GM12875 (cell line): ENCODE measurements around the gene CD180.

Experiments
- H3K4me3 ChIP-seq: one replicate; pipeline ENCODE4 v1.5.1; 2011; ENCODE audit warnings: low read depth, low read length, control low read depth
- CTCF ChIP-seq: IDR thresholded peaks from 2 replicates; pipeline ENCODE4 v1.5.1; 2011; ENCODE audit warnings: low read depth, mild to moderate bottlenecking, control low read depth, inconsistent platforms, low read length, moderate library complexity, borderline replicate concordance; ENCODE audit not compliant: insufficient read depth

The CD180 gene

DNA sequence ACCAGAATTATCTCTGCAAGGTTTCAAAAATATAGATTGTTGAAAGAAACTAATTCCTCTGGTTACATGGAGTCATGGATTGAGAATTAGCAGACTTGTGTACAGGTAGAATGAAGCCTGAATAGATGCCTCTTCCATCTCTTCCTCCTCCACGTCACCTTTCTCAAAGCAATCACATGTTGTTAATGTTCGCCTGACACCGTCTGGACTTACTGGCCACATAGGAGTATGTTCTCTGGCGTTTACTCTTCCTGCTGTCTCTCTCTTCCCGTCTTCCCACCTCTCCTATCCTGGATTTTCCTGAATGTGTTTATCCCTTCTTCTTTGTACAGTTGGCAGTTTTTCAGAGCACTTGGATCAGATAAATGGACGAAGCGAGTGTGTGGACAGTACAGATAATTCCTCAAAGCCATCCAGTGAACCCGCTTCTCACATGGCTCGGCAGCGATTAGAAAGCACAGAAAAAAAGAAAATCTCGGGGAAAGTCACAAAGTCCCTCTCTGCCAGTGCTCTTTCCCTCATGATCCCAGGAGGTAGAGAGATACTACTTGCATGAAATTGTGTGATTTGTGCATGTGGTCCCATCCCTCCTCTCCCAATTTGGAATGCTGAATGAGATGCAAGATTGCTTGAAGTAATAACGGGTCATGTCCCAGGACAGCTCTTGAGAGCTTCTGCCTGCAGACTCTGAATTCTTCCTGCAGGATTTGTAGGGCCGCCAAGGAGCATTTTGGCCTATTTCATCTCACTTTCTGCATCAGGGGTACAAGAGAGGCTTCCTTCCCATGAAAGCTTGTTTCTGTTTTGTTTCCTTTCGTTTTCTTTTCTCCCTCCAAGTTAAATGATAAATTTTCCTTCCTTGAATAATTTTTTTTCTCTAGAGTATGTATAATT, 47.3 kb downstream of the CD180 start:
- TF ChIP-seq CTCF: no peak

GRCh38 chr5:67147760-67148159, 48.8 kb downstream of the CD180 start:
- no peak overlapping the region for H3K4me3 ChIP-seq
- no peak for TF ChIP-seq CTCF

More for the DNA sequence above, 47.3 kb downstream of the CD180 start:
- H3K4me3 ChIP-seq: no peak overlapping the region

GRCh38 chr5:67146981-67147380, 49.6 kb downstream of the CD180 start:
- no peak for TF ChIP-seq CTCF
- H3K4me3 ChIP-seq: no peak overlapping the region

GRCh38 chr5:67146574-67146973, 50.0 kb downstream of the CD180 start:
- TF ChIP-seq CTCF: no peak
- no peak overlapping the region for H3K4me3 ChIP-seq

DNA sequence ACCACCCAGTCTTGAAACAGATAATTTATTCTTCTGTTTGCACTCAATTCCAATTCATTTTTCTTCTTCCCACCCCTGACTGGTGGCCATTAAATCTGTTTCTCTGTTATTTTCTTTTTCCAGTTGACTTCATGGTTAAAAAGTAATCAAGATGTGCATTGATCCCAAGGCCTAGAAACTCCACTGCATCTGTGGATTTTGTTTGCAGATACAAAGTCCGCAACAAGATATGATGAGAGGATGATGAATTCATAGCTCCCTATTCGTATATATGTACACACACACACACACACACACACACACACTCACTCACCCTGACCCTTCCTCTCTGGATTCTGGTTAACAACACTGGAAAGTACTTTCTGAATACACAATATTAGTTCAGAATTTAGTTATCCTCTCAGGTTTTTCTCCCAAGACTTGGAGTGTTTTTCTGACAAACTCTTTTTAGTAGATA, 52.4 kb downstream of the CD180 start:
- no peak overlapping the region for H3K4me3 ChIP-seq
- no peak for TF ChIP-seq CTCF

DNA sequence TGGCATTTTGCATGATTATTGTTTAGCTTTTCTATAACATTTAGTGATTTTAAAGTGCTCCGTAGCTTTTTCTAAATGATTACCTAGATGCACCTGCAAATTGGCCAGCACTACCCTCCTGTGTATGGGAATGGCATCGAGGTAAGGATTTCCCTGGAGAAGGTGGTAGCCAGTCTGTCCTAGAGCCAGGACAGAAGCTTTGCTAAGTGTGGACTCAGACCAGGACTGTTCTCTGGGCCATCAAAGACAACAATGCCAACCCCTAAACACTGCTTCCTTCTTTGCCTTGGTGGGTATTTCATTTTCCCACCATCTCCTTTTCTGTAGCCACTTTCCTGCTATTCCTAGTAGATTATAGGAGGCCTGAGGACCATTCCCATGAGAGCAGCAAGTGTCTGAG, 53.0 kb downstream of the CD180 start:
- no peak for TF ChIP-seq CTCF
- H3K4me3 ChIP-seq: no peak overlapping the region

DNA sequence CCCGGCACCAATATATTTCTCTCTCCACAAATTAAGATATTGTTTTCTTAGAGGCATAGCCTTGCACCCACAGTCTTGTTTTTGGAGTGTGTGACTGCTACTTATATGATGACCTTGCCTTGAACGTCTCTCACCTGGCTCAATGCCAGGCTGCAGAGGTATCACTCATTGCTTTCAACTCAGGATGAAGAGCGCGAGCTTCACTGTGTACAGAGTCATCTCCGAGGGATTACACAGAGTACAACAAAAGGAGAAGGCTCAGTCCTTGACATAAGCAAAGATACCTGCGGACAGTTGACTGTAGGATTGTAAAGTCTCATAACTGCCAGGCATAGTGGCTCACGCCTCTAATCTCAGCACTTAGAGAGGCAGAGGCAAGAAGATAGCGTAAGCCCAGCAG, 53.8 kb downstream of the CD180 start:
- H3K4me3 ChIP-seq: no peak overlapping the region
- no peak for TF ChIP-seq CTCF
